GM23338 (cell line): ENCODE measurements around the gene NOP9. TPM values are rescaled to one million over a fixed set of nuclear protein-coding genes. Genes with fewer than 3 reads are reported as not detected.

Source experiments
- ATAC-seq: fragments of 200-7000 bp; cut with Tn5 transposase; 3 replicates; pipeline ENCODE4 v1.9.1; 2020
- DNase-seq: peaks from one replicate; pipeline ENCODE4 v3.0.0-alpha.2; 2015; ENCODE audit warnings: low spot score
- H2AFZ ChIP-seq: fragments of 200-600 bp; sonication (generic); 2 replicates; pipeline ENCODE4 v1.8.0; 2016; ENCODE audit warnings: antibody characterized with exemption, mild to moderate bottlenecking, moderate library complexity
- H3F3A ChIP-seq: fragments of 200-600 bp; sonication (generic); replicated peaks from 2 replicates; pipeline ENCODE4 v1.8.0; 2017; ENCODE audit warnings: antibody characterized with exemption, mixed run types, low read depth
- H3K27ac ChIP-seq: fragments of 200-600 bp; sonication (generic); 2 replicates; pipeline ENCODE4 v1.6.1; 2016; ENCODE audit warnings: low read depth
- H3K27me3 ChIP-seq: fragments of 200-600 bp; sonication (generic); 2 replicates; pipeline ENCODE4 v1.8.0; 2016; ENCODE audit warnings: mild to moderate bottlenecking, mixed run types, moderate library complexity; ENCODE audit not compliant: insufficient read depth
- H3K36me3 ChIP-seq: fragments of 200-600 bp; sonication (generic); 2 replicates; pipeline ENCODE4 v1.8.0; 2016; ENCODE audit warnings: mild to moderate bottlenecking; ENCODE audit not compliant: insufficient read depth
- H3K4me1 ChIP-seq: fragments of 200-600 bp; sonication (generic); 2 replicates; pipeline ENCODE4 v1.8.0; 2016; ENCODE audit warnings: mild to moderate bottlenecking, moderate library complexity; ENCODE audit not compliant: insufficient read depth
- H3K4me2 ChIP-seq: fragments of 200-600 bp; sonication (generic); 2 replicates; pipeline ENCODE4 v1.7.1; 2017; ENCODE audit warnings: mixed run types
- H3K4me3 ChIP-seq: fragments of 200-600 bp; sonication (generic); 2 replicates; pipeline ENCODE4 v1.6.1; 2016; ENCODE audit warnings: mixed run types
- H3K79me2 ChIP-seq: fragments of 200-600 bp; sonication (generic); replicated peaks from 2 replicates; pipeline ENCODE4 v1.8.0; 2017; ENCODE audit warnings: mild to moderate bottlenecking; ENCODE audit not compliant: insufficient read depth
- H3K9me2 ChIP-seq: fragments of 200-600 bp; sonication (generic); 2 replicates; pipeline ENCODE4 v1.8.0; 2017; ENCODE audit not compliant: insufficient read depth
- H4K20me1 ChIP-seq: fragments of 200-600 bp; sonication (generic); replicated peaks from 2 replicates; pipeline ENCODE4 v1.8.0; 2017; ENCODE audit warnings: mild to moderate bottlenecking; ENCODE audit not compliant: insufficient read depth
- H3K27ac Mint-ChIP-seq: 2 replicates; pipeline ENCODE4 v1.8.0; 2020; ENCODE audit warnings: inconsistent platforms, mild to moderate bottlenecking, moderate library complexity, mixed read lengths
- H3K27me3 Mint-ChIP-seq: 3 replicates; pipeline ENCODE4 v1.8.0; 2022; ENCODE audit warnings: low read depth, mild to moderate bottlenecking, moderate library complexity, mixed read lengths, inconsistent platforms; ENCODE audit not compliant: insufficient read depth, poor library complexity
- H3K36me3 Mint-ChIP-seq: 3 replicates; pipeline ENCODE4 v1.8.0; 2021; ENCODE audit warnings: low read depth, mild to moderate bottlenecking, inconsistent platforms, moderate library complexity, mixed read lengths
- H3K4me1 Mint-ChIP-seq: 3 replicates; pipeline ENCODE4 v1.8.0; 2020; ENCODE audit warnings: mild to moderate bottlenecking, inconsistent platforms, mixed read lengths
- H3K4me3 Mint-ChIP-seq: 3 replicates; pipeline ENCODE4 v1.8.0; 2021; ENCODE audit warnings: moderate library complexity, mild to moderate bottlenecking, inconsistent platforms, mixed read lengths
- H3K9me3 Mint-ChIP-seq: 3 replicates; pipeline ENCODE4 v1.8.0; 2020; ENCODE audit warnings: moderate library complexity, mild to moderate bottlenecking, inconsistent platforms, mixed read lengths
- CREB1 ChIP-seq: fragments of 250-450 bp; sonication (Bioruptor Pico); IDR thresholded peaks from 2 replicates; pipeline ENCODE4 v1.5.0; 2020; ENCODE audit warnings: low read depth, mild to moderate bottlenecking, moderate library complexity
- EZH2 ChIP-seq: fragments of 200-600 bp; sonication (generic); IDR thresholded peaks from one replicate; pipeline ENCODE4 v1.8.0; 2017; ENCODE audit warnings: antibody characterized with exemption, mild to moderate bottlenecking, low read depth; ENCODE audit not compliant: unreplicated experiment
- EZH2phosphoT487 ChIP-seq: fragments of 200-600 bp; sonication (generic); IDR thresholded peaks from one replicate; pipeline ENCODE4 v1.8.1; 2018; ENCODE audit warnings: antibody characterized with exemption; ENCODE audit not compliant: unreplicated experiment
- NANOG ChIP-seq: IDR thresholded peaks from 2 replicates; pipeline ENCODE4 v1.6.1; 2016; ENCODE audit warnings: antibody characterized with exemption, borderline replicate concordance
- POLR2AphosphoS5 ChIP-seq: IDR thresholded peaks from 2 replicates; pipeline ENCODE4 v1.6.1; 2016; ENCODE audit warnings: antibody characterized with exemption, low read depth
- STAT1 ChIP-seq: IDR thresholded peaks from one replicate; pipeline ENCODE4 v1.6.1; 2016; ENCODE audit warnings: antibody characterized with exemption; ENCODE audit not compliant: unreplicated experiment
- ZNF331 ChIP-seq: fragments of 250-450 bp; sonication (Bioruptor Pico); IDR thresholded peaks from 2 replicates; pipeline ENCODE4 v1.5.0; 2020; ENCODE audit warnings: low read depth, mild to moderate bottlenecking, moderate library complexity
- polyA plus RNA-seq: library from polyadenylated mRNA; unstranded; fragments of >200 nt; fragmentation: Nextera tagmentation; extraction: Ambion mirVana; gene quantifications from 2 replicates; pipeline ENCODE4 v1.2.1, GENCODE V29; 2016
- total RNA-seq: library from RNA; depleted of rRNA; stranded (reverse); fragments of >200 nt; shearing (Covaris generic); gene quantifications from 2 replicates; pipeline ENCODE4 v1.2.3, GENCODE V29; 2014
- TF ChIP-seq, protein P1 (sequence below): IDR thresholded peaks from 2 replicates; pipeline ENCODE4 v1.6.1; 2016; ENCODE audit warnings: antibody characterized with exemption
- TF ChIP-seq, protein P2 (sequence below): fragments of 250-450 bp; sonication (Bioruptor Pico); IDR thresholded peaks from 2 replicates; pipeline ENCODE4 v1.5.0; 2020; ENCODE audit warnings: mild to moderate bottlenecking, moderate library complexity
- TF ChIP-seq, protein P3 (sequence below), 2 experiments: fragments of 200-600 bp in 1 of 2; sonication (generic) in 1 of 2; conservative IDR thresholded peaks; 2 replicates each; pipeline versions ENCODE4 v1.5.1 to v1.6.1; 2016 to 2017; ENCODE audit warnings: antibody characterized with exemption in 2 of 2, low read depth in 2 of 2, mild to moderate bottlenecking in 2 of 2, moderate library complexity in 1 of 2

The NOP9 gene
- total and polyA plus RNA-seq, 2 experiments from 2014 or later: 7.9 to 32.8 TPM

DNA sequence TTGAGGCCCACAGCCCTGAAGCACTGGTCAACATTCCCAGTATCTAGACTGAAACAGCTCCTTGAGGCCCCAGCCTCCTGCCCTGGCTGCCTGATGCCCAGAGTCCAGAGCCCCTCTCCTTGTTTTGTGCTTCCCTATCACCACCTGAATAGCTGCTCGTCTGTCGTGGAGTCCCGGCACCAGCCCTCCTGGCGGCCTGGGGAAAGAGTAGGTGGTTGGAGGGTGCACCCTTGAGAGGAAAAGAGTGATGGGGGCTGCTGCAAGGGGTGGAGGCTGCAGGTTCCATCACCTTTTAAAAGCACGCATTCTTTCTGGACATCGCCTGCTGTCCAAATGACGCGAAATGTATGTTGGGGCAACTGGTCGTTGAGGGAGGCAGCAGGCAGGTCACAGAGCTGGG is 31.4 kb upstream of the NOP9 start:
- Histone ChIP-seq H3K27me3 (no peaks in the 10 kb centered on the region), H3K4me3 (no peak overlapping the region), H3K27ac (no peak overlapping the region), H3K4me2 (no peak overlapping the region), H3F3A (peaks cover 11% of the 10 kb centered on the region; the same call in 1 of the 2 replicates), H4K20me1 (no peaks in the 10 kb centered on the region), H3K9me2 (no peaks in the 10 kb centered on the region), H3K4me1 (peaks cover 11% of the 10 kb centered on the region), H3K79me2 (no peaks in the 10 kb centered on the region; the same call in 1 of the 2 replicates), H3K36me3 (no peaks in the 10 kb centered on the region), H2AFZ (no peak overlapping the region)
- Mint-ChIP-seq H3K27me3 (peaks cover 7% of the 10 kb centered on the region), H3K27ac (no peak overlapping the region), H3K36me3 (peaks cover 6% of the 10 kb centered on the region; the same call in 2 of the 3 replicates), H3K4me3 (no peak overlapping the region), H3K9me3 (no peaks in the 10 kb centered on the region; the same call in 2 of the 3 replicates), H3K4me1 (peaks cover 14% of the 10 kb centered on the region)
- no peak for DNase-seq
- TF ChIP-seq, protein P1, sequence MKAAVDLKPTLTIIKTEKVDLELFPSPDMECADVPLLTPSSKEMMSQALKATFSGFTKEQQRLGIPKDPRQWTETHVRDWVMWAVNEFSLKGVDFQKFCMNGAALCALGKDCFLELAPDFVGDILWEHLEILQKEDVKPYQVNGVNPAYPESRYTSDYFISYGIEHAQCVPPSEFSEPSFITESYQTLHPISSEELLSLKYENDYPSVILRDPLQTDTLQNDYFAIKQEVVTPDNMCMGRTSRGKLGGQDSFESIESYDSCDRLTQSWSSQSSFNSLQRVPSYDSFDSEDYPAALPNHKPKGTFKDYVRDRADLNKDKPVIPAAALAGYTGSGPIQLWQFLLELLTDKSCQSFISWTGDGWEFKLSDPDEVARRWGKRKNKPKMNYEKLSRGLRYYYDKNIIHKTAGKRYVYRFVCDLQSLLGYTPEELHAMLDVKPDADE: no peak
- TF ChIP-seq EZH2 (no peak), CREB1 (CRISPR knock-in tag) (no peak), POLR2AphosphoS5 (no peak), NANOG (no peak), STAT1 (no peak), EZH2phosphoT487 (no peak), ZNF331 (no peak)
- TF ChIP-seq, protein P2, sequence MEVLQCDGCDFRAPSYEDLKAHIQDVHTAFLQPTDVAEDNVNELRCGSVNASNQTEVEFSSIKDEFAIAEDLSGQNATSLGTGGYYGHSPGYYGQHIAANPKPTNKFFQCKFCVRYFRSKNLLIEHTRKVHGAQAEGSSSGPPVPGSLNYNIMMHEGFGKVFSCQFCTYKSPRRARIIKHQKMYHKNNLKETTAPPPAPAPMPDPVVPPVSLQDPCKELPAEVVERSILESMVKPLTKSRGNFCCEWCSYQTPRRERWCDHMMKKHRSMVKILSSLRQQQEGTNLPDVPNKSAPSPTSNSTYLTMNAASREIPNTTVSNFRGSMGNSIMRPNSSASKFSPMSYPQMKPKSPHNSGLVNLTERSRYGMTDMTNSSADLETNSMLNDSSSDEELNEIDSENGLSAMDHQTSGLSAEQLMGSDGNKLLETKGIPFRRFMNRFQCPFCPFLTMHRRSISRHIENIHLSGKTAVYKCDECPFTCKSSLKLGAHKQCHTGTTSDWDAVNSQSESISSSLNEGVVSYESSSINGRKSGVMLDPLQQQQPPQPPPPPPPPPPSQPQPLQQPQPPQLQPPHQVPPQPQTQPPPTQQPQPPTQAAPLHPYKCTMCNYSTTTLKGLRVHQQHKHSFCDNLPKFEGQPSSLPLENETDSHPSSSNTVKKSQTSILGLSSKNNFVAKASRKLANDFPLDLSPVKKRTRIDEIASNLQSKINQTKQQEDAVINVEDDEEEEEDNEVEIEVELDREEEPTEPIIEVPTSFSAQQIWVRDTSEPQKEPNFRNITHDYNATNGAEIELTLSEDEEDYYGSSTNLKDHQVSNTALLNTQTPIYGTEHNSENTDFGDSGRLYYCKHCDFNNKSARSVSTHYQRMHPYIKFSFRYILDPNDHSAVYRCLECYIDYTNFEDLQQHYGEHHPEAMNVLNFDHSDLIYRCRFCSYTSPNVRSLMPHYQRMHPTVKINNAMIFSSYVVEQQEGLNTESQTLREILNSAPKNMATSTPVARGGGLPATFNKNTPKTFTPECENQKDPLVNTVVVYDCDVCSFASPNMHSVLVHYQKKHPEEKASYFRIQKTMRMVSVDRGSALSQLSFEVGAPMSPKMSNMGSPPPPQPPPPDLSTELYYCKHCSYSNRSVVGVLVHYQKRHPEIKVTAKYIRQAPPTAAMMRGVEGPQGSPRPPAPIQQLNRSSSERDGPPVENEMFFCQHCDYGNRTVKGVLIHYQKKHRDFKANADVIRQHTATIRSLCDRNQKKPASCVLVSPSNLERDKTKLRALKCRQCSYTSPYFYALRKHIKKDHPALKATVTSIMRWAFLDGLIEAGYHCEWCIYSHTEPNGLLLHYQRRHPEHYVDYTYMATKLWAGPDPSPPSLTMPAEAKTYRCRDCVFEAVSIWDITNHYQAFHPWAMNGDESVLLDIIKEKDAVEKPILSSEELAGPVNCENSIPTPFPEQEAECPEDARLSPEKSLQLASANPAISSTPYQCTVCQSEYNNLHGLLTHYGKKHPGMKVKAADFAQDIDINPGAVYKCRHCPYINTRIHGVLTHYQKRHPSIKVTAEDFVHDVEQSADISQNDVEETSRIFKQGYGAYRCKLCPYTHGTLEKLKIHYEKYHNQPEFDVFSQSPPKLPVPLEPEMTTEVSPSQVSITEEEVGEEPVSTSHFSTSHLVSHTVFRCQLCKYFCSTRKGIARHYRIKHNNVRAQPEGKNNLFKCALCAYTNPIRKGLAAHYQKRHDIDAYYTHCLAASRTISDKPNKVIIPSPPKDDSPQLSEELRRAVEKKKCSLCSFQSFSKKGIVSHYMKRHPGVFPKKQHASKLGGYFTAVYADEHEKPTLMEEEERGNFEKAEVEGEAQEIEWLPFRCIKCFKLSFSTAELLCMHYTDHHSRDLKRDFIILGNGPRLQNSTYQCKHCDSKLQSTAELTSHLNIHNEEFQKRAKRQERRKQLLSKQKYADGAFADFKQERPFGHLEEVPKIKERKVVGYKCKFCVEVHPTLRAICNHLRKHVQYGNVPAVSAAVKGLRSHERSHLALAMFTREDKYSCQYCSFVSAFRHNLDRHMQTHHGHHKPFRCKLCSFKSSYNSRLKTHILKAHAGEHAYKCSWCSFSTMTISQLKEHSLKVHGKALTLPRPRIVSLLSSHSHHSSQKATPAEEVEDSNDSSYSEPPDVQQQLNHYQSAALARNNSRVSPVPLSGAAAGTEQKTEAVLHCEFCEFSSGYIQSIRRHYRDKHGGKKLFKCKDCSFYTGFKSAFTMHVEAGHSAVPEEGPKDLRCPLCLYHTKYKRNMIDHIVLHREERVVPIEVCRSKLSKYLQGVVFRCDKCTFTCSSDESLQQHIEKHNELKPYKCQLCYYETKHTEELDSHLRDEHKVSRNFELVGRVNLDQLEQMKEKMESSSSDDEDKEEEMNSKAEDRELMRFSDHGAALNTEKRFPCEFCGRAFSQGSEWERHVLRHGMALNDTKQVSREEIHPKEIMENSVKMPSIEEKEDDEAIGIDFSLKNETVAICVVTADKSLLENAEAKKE (CRISPR knock-in tag): no peak
- TF ChIP-seq, protein P3, sequence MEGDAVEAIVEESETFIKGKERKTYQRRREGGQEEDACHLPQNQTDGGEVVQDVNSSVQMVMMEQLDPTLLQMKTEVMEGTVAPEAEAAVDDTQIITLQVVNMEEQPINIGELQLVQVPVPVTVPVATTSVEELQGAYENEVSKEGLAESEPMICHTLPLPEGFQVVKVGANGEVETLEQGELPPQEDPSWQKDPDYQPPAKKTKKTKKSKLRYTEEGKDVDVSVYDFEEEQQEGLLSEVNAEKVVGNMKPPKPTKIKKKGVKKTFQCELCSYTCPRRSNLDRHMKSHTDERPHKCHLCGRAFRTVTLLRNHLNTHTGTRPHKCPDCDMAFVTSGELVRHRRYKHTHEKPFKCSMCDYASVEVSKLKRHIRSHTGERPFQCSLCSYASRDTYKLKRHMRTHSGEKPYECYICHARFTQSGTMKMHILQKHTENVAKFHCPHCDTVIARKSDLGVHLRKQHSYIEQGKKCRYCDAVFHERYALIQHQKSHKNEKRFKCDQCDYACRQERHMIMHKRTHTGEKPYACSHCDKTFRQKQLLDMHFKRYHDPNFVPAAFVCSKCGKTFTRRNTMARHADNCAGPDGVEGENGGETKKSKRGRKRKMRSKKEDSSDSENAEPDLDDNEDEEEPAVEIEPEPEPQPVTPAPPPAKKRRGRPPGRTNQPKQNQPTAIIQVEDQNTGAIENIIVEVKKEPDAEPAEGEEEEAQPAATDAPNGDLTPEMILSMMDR (conservative IDR thresholded peaks at IDR 0.05; ENCODE audit: low read depth in 2 of 2): no peak
- no peak for ATAC-seq
